Measurements from ENCODE around the gene STYXL2.

- no peak for TF ChIP-seq POLR2AphosphoS5 (IDR thresholded peaks at IDR 0.05; ENCODE audit: control insufficient read depth, insufficient read depth, low read depth, low read length)
- no peak for TF ChIP-seq SNRNP70 (optimal IDR thresholded peaks at IDR 0.05; ENCODE audit: low read depth, low read length)
- no peak for TF ChIP-seq CTCF (IDR thresholded peaks at IDR 0.05 in 2 of 3, conservative IDR thresholded peaks at IDR 0.05 in 1 of 3; ENCODE audit: insufficient read depth in 2 of 3, low read depth in 1 of 3, low read length in 3 of 3)
- no peak for TF ChIP-seq BRCA1 (IDR thresholded peaks at IDR 0.05)
- TF ChIP-seq BRCA1 (CRISPR knock-in tag; IDR thresholded peaks at IDR 0.05): no peak
- no peak for TF ChIP-seq ZZZ3 (IDR thresholded peaks at IDR 0.05)
- TF ChIP-seq POLR2A (conservative IDR thresholded peaks at IDR 0.05): no peak
- TF ChIP-seq NR3C1 (CRISPR knock-in tag; IDR thresholded peaks at IDR 0.05): no peak
- no peak for TF ChIP-seq GATAD2A (IDR thresholded peaks at IDR 0.05)
Observed at GRCh38 chr1:167127236-167127635, 33.4 kb downstream of the STYXL2 start.
